Measurements from ENCODE around the gene SFT2D3.

The SFT2D3 gene

DNA sequence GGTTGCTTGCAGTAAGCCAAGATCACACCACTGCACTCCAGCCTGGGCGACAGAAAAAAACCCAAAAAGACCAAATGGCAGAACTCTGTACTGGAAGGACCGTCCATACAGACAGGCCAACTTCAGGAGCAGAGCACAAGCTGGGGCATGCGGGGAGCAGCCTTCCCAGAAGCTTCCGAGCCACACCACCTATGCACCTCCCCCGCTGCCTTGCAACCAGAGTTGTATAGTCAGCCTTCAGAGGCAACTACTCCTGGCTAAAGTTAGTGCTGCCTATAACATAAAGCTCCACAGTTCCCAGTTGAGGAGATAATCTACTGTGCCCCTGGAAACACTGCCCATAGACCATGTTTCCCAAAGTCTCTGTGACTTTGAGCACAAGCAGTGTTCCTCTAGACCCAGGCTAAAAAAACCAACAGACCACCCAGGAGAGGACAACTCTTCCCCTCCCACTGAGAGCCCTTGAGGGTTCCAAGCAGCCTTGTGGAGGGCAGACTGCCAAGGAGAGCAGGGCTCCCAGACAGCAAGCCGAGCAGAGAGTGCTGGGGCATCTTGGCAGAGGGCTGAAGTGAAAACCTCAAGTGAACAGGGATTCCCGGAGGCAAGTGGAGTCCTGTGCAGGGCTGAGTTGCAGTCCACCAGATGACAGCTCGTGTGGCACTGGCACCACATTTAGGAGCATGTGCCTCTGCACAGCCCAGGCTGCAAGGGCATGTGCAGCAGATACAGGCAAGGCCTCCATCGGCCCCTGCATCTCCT, 6.8 kb downstream of the SFT2D3 start:
- H3K4me2 ChIP-seq (ENCODE audit: low read length): no peak overlapping the region
- H3K27ac ChIP-seq (ENCODE audit: low read depth, low read length): no peak overlapping the region
- no peak for DNase-seq
- H2BK15ac ChIP-seq (replicated peaks; ENCODE audit: low read depth): no peak overlapping the region
- no peaks in the 10 kb centered on the region for H3K4me1 ChIP-seq (ENCODE audit: control insufficient read depth, low read depth, low read length)
- H3K79me2 ChIP-seq (ENCODE audit: control insufficient read depth, insufficient read depth, low read length): peaks cover 2% of the 10 kb centered on the region
- H3K9ac ChIP-seq (ENCODE audit: low read length): no peak overlapping the region
- no peak overlapping the region for H2BK120ac ChIP-seq (ENCODE audit: low read depth, low read length)
- H2AK5ac ChIP-seq (ENCODE audit: low read length): no peak overlapping the region
- no peak overlapping the region for H3K18ac ChIP-seq (ENCODE audit: low read length)
- no peak overlapping the region for H3K4me3 ChIP-seq (ENCODE audit: low read length)
- H3K27me3 ChIP-seq (ENCODE audit: insufficient read depth, low read length, poor library complexity): no peaks in the 10 kb centered on the region
- H3K36me3 ChIP-seq (ENCODE audit: control insufficient read depth, insufficient read depth, low read length): peaks cover 13% of the 10 kb centered on the region
- H3K56ac ChIP-seq (ENCODE audit: low read length): no peak overlapping the region
- H4K8ac ChIP-seq (ENCODE audit: low read depth, low read length): no peak overlapping the region
- no peak overlapping the region for H3K4ac ChIP-seq (ENCODE audit: low read depth, low read length)
- H3K23ac ChIP-seq (ENCODE audit: low read length): no peak overlapping the region
- no CpG with 5 or more reads among the region's 9 CpGs for WGBS (ENCODE audit: extremely low coverage, insufficient coverage, low lambda C conversion rate)
- no peak overlapping the region for H4K5ac ChIP-seq (ENCODE audit: low read length)
- H2BK5ac ChIP-seq (ENCODE audit: low read length): no peak overlapping the region
- peaks cover 5% of the 10 kb centered on the region for H3K79me1 ChIP-seq (ENCODE audit: low read length)

DNA sequence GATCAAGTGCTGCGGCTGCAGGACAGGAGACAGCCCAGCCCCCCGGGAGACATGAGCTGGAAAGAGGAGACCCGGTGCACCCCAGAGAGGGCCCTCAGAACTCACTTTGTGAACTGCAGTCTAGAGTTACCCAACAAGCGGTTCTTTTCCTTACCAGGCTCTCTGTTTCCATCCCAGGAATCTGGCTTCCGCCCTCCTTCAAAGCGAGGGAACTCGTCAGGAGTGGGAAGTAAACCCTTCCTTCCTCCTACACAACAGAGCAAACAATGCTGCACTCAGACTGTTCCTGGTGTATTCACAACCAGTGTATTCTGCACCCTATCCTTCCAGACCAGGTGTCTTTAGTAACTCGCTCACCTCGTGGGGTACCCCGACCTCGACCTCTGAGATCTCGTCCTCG, 8.0 kb downstream of the SFT2D3 start:
- H3K4me1 ChIP-seq (ENCODE audit: control insufficient read depth, low read depth, low read length): no peaks in the 10 kb centered on the region
- no peaks in the 10 kb centered on the region for H3K27me3 ChIP-seq (ENCODE audit: insufficient read depth, low read length, poor library complexity)
- H3K23ac ChIP-seq (ENCODE audit: low read length): no peak overlapping the region
- H3K27ac ChIP-seq (ENCODE audit: low read depth, low read length): no peak overlapping the region
- no CpG with 5 or more reads among the region's 13 CpGs for WGBS (ENCODE audit: extremely low coverage, insufficient coverage, low lambda C conversion rate)
- no peak overlapping the region for H2BK15ac ChIP-seq (replicated peaks; ENCODE audit: low read depth)
- H3K18ac ChIP-seq (ENCODE audit: low read length): no peak overlapping the region
- peaks cover 15% of the 10 kb centered on the region for H3K36me3 ChIP-seq (ENCODE audit: control insufficient read depth, insufficient read depth, low read length)
- H4K8ac ChIP-seq (ENCODE audit: low read depth, low read length): no peak overlapping the region
- H2BK120ac ChIP-seq (ENCODE audit: low read depth, low read length): no peak overlapping the region
- H2BK5ac ChIP-seq (ENCODE audit: low read length): no peak overlapping the region
- no peak overlapping the region for H3K56ac ChIP-seq (ENCODE audit: low read length)
- no peak for DNase-seq
- no peak overlapping the region for H3K4ac ChIP-seq (ENCODE audit: low read depth, low read length)
- H2AK5ac ChIP-seq (ENCODE audit: low read length): no peak overlapping the region
- no peak overlapping the region for H3K4me3 ChIP-seq (ENCODE audit: low read length)
- no peak overlapping the region for H3K9ac ChIP-seq (ENCODE audit: low read length)
- H3K79me2 ChIP-seq (ENCODE audit: control insufficient read depth, insufficient read depth, low read length): no peaks in the 10 kb centered on the region
- H3K79me1 ChIP-seq (ENCODE audit: low read length): peaks cover 4% of the 10 kb centered on the region
- H3K4me2 ChIP-seq (ENCODE audit: low read length): no peak overlapping the region
- H4K5ac ChIP-seq (ENCODE audit: low read length): no peak overlapping the region

DNA sequence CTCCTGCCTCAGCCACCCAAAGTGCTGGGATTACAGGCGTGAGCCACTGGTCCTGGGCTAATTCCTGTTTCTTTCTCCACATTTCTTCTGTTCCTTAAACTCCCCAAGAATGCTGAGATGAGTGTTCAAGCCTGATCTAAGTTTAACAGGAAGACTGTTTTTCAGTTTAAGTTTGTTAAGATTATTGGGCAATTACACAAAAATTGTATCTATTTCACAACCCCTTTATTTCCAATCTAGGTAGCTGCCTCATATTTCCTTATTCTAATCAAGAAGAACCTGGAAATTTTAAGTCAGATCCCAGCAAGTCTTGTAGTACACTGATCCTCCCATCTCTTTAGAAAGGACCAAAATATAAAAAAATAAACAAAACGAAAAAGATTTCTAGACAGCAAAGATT, 11.7 kb downstream of the SFT2D3 start:
- H3K9ac ChIP-seq (ENCODE audit: low read length): no peak overlapping the region
- no peak overlapping the region for H3K27ac ChIP-seq (ENCODE audit: low read depth, low read length)
- no CpG with 5 or more reads among the region's 2 CpGs for WGBS (ENCODE audit: extremely low coverage, insufficient coverage, low lambda C conversion rate)
- no peak overlapping the region for H2AK5ac ChIP-seq (ENCODE audit: low read length)
- DNase-seq: no peak
- H3K4me1 ChIP-seq (ENCODE audit: control insufficient read depth, low read depth, low read length): no peaks in the 10 kb centered on the region
- no peak overlapping the region for H3K4ac ChIP-seq (ENCODE audit: low read depth, low read length)
- no peaks in the 10 kb centered on the region for H3K79me2 ChIP-seq (ENCODE audit: control insufficient read depth, insufficient read depth, low read length)
- peaks cover 19% of the 10 kb centered on the region for H3K36me3 ChIP-seq (ENCODE audit: control insufficient read depth, insufficient read depth, low read length)
- H2BK5ac ChIP-seq (ENCODE audit: low read length): no peak overlapping the region
- H3K4me2 ChIP-seq (ENCODE audit: low read length): no peak overlapping the region
- H2BK15ac ChIP-seq (replicated peaks; ENCODE audit: low read depth): no peak overlapping the region
- peaks cover 1% of the 10 kb centered on the region for H3K79me1 ChIP-seq (ENCODE audit: low read length)
- no peak overlapping the region for H4K5ac ChIP-seq (ENCODE audit: low read length)
- no peak overlapping the region for H3K56ac ChIP-seq (ENCODE audit: low read length)
- H3K4me3 ChIP-seq (ENCODE audit: low read length): no peak overlapping the region
- H3K27me3 ChIP-seq (ENCODE audit: insufficient read depth, low read length, poor library complexity): no peaks in the 10 kb centered on the region
- no peak overlapping the region for H3K23ac ChIP-seq (ENCODE audit: low read length)
- no peak overlapping the region for H4K8ac ChIP-seq (ENCODE audit: low read depth, low read length)
- H2BK120ac ChIP-seq (ENCODE audit: low read depth, low read length): no peak overlapping the region
- no peak overlapping the region for H3K18ac ChIP-seq (ENCODE audit: low read length)

DNA sequence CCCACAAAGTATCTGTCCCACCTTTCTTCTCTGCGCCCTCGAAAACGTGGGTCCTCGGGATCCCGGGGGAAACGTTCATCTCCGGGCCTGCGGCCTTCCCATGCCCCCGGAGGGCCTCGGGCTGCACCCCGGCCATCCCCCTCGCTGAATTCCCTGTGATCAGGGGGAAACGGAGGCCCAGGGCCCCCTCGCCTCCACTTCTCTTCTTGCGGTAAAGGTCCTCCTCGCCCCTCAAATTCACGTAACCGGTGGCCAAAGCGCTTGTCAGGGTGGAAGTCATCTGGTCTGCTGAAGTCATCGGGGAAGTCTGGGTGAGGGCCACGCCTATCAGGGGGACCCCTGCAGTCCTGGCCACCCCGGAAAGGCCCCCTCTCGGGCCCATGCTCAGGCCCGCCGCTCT, 12.3 kb downstream of the SFT2D3 start:
- H3K79me1 ChIP-seq (ENCODE audit: low read length): peaks cover 1% of the 10 kb centered on the region
- H3K4me3 ChIP-seq (ENCODE audit: low read length): no peak overlapping the region
- H3K4me1 ChIP-seq (ENCODE audit: control insufficient read depth, low read depth, low read length): no peaks in the 10 kb centered on the region
- H2BK15ac ChIP-seq (replicated peaks; ENCODE audit: low read depth): no peak overlapping the region
- WGBS (ENCODE audit: extremely low coverage, insufficient coverage, low lambda C conversion rate): no CpG with 5 or more reads among the region's 25 CpGs
- H3K9ac ChIP-seq (ENCODE audit: low read length): no peak overlapping the region
- H3K79me2 ChIP-seq (ENCODE audit: control insufficient read depth, insufficient read depth, low read length): no peaks in the 10 kb centered on the region
- H2AK5ac ChIP-seq (ENCODE audit: low read length): no peak overlapping the region
- DNase-seq: no peak
- H3K4me2 ChIP-seq (ENCODE audit: low read length): no peak overlapping the region
- H3K4ac ChIP-seq (ENCODE audit: low read depth, low read length): no peak overlapping the region
- H3K23ac ChIP-seq (ENCODE audit: low read length): no peak overlapping the region
- no peak overlapping the region for H3K56ac ChIP-seq (ENCODE audit: low read length)
- H3K27me3 ChIP-seq (ENCODE audit: insufficient read depth, low read length, poor library complexity): no peaks in the 10 kb centered on the region
- H2BK5ac ChIP-seq (ENCODE audit: low read length): no peak overlapping the region
- no peak overlapping the region for H3K18ac ChIP-seq (ENCODE audit: low read length)
- H3K27ac ChIP-seq (ENCODE audit: low read depth, low read length): no peak overlapping the region
- H2BK120ac ChIP-seq (ENCODE audit: low read depth, low read length): no peak overlapping the region
- no peak overlapping the region for H4K5ac ChIP-seq (ENCODE audit: low read length)
- no peak overlapping the region for H4K8ac ChIP-seq (ENCODE audit: low read depth, low read length)
- peaks cover 14% of the 10 kb centered on the region for H3K36me3 ChIP-seq (ENCODE audit: control insufficient read depth, insufficient read depth, low read length)

DNA sequence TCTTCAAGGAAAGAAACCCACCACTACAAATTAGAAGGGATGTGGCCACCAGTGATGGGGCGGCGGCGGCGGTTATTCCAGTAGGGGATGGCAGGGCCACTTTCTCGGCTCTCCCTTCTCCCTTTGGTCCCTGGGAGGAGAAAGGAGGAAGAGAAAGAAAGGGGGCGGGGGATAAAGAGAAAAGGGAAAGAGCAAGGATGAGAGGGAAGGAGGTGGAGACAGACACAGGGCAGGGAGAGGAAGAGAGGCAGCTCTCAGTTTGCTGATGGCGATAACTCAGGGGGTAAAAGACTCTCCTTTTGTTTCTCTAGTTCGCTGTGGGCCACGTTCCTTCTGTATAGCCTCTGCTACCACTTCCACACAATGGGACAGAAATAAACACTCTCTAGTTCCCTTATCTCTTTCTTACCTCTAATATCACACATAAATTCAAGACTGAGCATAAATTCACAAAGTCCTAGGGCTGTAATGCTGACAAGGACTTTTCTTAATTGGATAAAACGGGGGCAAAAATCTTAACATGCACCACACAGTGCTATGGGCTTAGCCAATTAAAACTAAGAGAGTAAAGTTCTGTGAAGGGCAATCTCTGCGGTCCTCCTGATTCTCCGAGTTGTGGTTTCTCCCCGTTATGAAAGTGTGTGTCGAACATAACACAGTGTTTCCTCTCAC, 14.6 kb downstream of the SFT2D3 start:
- Histone ChIP-seq H2BK5ac (ENCODE audit: low read length) (no peak overlapping the region), H3K4me1 (ENCODE audit: control insufficient read depth, low read depth, low read length) (no peaks in the 10 kb centered on the region), H3K4ac (ENCODE audit: low read depth, low read length) (no peak overlapping the region), H2BK15ac (replicated peaks; ENCODE audit: low read depth) (no peak overlapping the region), H3K27ac (ENCODE audit: low read depth, low read length) (no peak overlapping the region), H3K23ac (ENCODE audit: low read length) (no peak overlapping the region), H4K8ac (ENCODE audit: low read depth, low read length) (no peak overlapping the region), H2BK120ac (ENCODE audit: low read depth, low read length) (no peak overlapping the region), H3K27me3 (ENCODE audit: insufficient read depth, low read length, poor library complexity) (no peaks in the 10 kb centered on the region), H3K18ac (ENCODE audit: low read length) (no peak overlapping the region), H3K4me2 (ENCODE audit: low read length) (no peak overlapping the region), H3K79me1 (ENCODE audit: low read length) (peaks cover 1% of the 10 kb centered on the region), H3K79me2 (ENCODE audit: control insufficient read depth, insufficient read depth, low read length) (no peaks in the 10 kb centered on the region), H4K5ac (ENCODE audit: low read length) (no peak overlapping the region), H2AK5ac (ENCODE audit: low read length) (no peak overlapping the region), H3K36me3 (ENCODE audit: control insufficient read depth, insufficient read depth, low read length) (peaks cover 8% of the 10 kb centered on the region), H3K56ac (ENCODE audit: low read length) (no peak overlapping the region), H3K4me3 (ENCODE audit: low read length) (no peak overlapping the region), H3K9ac (ENCODE audit: low read length) (no peak overlapping the region)
- DNase-seq: no peak
- WGBS (ENCODE audit: extremely low coverage, insufficient coverage, low lambda C conversion rate): no CpG with 5 or more reads among the region's 14 CpGs

Measured in mesendoderm (in vitro differentiated cells).